ENCODE measurements around the gene PLEKHH1. TPM values are rescaled to one million over a fixed set of nuclear protein-coding genes. Genes with fewer than 3 reads are reported as not detected.

The PLEKHH1 gene
- total and polyA plus RNA-seq, 9 of the 15 experiments (the other 6 are each of a cell fraction or from before 2014, with no cell fraction given), result 0.76 to 5.9 (median 2.9) TPM

DNA sequence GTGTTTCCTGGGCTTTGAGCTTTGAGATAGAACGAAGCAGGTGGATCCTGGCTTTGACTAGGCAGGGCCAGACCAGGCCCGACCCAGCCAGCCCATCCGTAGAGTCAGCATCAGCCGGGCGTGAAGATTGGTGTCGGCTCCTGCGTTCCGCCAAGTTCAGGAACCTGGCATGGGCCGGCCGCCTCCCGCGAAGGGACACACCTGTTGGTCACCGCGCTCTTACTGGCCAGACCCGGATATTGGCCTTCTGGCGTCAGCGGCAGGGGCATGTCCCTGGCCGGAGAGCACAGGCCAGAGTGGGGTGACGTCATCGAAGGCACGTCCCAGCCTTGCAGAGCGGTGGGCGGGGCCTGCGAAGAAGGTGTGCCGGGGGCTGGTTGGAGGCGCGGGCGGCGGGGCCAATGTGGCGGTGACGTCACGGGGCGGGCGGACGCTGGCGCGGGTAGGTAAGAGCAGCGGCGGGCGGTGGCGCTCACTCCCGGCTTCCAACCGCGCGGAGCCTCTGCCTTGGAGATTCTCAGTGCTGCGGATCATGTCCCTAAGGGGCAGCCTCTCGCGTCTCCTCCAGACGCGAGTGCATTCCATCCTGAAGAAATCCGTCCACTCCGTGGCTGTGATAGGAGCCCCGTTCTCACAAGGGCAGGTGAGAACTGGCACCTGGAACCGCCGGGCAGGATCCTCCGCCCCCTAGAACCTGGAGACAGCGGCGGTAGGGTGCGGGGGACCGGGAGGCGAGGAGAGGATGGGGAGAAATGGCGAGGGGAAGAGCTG is 86.5 kb downstream of the PLEKHH1 start, which contains the start of gene ARG2 (continued):
- TF ChIP-seq, protein P1, sequence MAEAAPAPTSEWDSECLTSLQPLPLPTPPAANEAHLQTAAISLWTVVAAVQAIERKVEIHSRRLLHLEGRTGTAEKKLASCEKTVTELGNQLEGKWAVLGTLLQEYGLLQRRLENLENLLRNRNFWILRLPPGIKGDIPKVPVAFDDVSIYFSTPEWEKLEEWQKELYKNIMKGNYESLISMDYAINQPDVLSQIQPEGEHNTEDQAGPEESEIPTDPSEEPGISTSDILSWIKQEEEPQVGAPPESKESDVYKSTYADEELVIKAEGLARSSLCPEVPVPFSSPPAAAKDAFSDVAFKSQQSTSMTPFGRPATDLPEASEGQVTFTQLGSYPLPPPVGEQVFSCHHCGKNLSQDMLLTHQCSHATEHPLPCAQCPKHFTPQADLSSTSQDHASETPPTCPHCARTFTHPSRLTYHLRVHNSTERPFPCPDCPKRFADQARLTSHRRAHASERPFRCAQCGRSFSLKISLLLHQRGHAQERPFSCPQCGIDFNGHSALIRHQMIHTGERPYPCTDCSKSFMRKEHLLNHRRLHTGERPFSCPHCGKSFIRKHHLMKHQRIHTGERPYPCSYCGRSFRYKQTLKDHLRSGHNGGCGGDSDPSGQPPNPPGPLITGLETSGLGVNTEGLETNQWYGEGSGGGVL (CRISPR knock-in tag; IDR thresholded peaks at IDR 0.05), result no peak
- TF ChIP-seq MCM5 (IDR thresholded peaks at IDR 0.05; ENCODE audit: low read depth) (no peak), U2AF1 (optimal IDR thresholded peaks at IDR 0.05; ENCODE audit: low read depth, low read length) (no peak), SRF (CRISPR knock-in tag; IDR thresholded peaks at IDR 0.05) (no peak), SIN3A (IDR thresholded peaks at IDR 0.05; ENCODE audit: borderline replicate concordance in 2 of 2, control insufficient read depth in 1 of 2, low read depth in 2 of 2, low read length in 2 of 2) (peak in 1 of 2 experiments; percentile 35; a peak in 1 of 4 replicates), E2F3 (CRISPR knock-in tag; IDR thresholded peaks at IDR 0.05) (no peak), GATA2 (CRISPR knock-in tag; IDR thresholded peaks at IDR 0.05) (no peak), POLR2AphosphoS5 (IDR thresholded peaks at IDR 0.05; ENCODE audit: control insufficient read depth, insufficient read depth, low read depth, low read length) (no peak), KHSRP (IDR thresholded peaks at IDR 0.05) (peak; percentile 92), GABPB1 (CRISPR knock-in tag; IDR thresholded peaks at IDR 0.05) (peak; percentile 48; the same call in 1 of the 2 replicates), TRIM28 (IDR thresholded peaks at IDR 0.05) (no peak), ZNF76 (CRISPR knock-in tag; IDR thresholded peaks at IDR 0.05; ENCODE audit: borderline replicate concordance) (no peak), ZNF586 (CRISPR knock-in tag; conservative IDR thresholded peaks at IDR 0.05) (no peak)
- TF ChIP-seq, protein P2, sequence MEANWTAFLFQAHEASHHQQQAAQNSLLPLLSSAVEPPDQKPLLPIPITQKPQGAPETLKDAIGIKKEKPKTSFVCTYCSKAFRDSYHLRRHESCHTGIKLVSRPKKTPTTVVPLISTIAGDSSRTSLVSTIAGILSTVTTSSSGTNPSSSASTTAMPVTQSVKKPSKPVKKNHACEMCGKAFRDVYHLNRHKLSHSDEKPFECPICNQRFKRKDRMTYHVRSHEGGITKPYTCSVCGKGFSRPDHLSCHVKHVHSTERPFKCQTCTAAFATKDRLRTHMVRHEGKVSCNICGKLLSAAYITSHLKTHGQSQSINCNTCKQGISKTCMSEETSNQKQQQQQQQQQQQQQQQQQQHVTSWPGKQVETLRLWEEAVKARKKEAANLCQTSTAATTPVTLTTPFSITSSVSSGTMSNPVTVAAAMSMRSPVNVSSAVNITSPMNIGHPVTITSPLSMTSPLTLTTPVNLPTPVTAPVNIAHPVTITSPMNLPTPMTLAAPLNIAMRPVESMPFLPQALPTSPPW (CRISPR knock-in tag; IDR thresholded peaks at IDR 0.05), result peak; percentile 64
- TF ChIP-seq, protein P3, sequence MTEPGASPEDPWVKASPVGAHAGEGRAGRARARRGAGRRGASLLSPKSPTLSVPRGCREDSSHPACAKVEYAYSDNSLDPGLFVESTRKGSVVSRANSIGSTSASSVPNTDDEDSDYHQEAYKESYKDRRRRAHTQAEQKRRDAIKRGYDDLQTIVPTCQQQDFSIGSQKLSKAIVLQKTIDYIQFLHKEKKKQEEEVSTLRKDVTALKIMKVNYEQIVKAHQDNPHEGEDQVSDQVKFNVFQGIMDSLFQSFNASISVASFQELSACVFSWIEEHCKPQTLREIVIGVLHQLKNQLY (CRISPR knock-in tag; conservative IDR thresholded peaks at IDR 0.05), result no peak
- TF ChIP-seq, protein P4, sequence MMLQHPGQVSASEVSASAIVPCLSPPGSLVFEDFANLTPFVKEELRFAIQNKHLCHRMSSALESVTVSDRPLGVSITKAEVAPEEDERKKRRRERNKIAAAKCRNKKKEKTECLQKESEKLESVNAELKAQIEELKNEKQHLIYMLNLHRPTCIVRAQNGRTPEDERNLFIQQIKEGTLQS (IDR thresholded peaks at IDR 0.05), result peak; percentile 100
- TF ChIP-seq, protein P4 (CRISPR knock-in tag; conservative IDR thresholded peaks at IDR 0.05), result peak; percentile 92
- TF ChIP-seq, protein P5, sequence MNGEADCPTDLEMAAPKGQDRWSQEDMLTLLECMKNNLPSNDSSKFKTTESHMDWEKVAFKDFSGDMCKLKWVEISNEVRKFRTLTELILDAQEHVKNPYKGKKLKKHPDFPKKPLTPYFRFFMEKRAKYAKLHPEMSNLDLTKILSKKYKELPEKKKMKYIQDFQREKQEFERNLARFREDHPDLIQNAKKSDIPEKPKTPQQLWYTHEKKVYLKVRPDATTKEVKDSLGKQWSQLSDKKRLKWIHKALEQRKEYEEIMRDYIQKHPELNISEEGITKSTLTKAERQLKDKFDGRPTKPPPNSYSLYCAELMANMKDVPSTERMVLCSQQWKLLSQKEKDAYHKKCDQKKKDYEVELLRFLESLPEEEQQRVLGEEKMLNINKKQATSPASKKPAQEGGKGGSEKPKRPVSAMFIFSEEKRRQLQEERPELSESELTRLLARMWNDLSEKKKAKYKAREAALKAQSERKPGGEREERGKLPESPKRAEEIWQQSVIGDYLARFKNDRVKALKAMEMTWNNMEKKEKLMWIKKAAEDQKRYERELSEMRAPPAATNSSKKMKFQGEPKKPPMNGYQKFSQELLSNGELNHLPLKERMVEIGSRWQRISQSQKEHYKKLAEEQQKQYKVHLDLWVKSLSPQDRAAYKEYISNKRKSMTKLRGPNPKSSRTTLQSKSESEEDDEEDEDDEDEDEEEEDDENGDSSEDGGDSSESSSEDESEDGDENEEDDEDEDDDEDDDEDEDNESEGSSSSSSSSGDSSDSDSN (IDR thresholded peaks at IDR 0.05; ENCODE audit: borderline replicate concordance in 1 of 2, low read depth in 2 of 2, low read length in 2 of 2), result 0 out of 4 replicates have a peak, but pooled peaks of 1 of the 2 experiments have one; percentile 44
- TF ChIP-seq, protein P6, sequence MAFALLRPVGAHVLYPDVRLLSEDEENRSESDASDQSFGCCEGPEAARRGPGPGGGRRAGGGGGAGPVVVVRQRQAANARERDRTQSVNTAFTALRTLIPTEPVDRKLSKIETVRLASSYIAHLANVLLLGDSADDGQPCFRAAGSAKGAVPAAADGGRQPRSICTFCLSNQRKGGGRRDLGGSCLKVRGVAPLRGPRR (CRISPR knock-in tag; IDR thresholded peaks at IDR 0.05), result no peak

Measured in K562 (cell line).